Smooth muscle cell (in vitro differentiated cells): Measurements from ENCODE around the gene CYP4A11. TPM values are rescaled to one million over a fixed set of nuclear protein-coding genes. Genes with fewer than 3 reads are reported as not detected.

Experiments used
- DNase-seq: peaks from one replicate; lab custom pipeline; 2025; ENCODE audit not compliant: unreplicated experiment; lab: John Stamatoyannopoulos, UW
- H2AFZ ChIP-seq: fragments of 200-600 bp; sonication (generic); 2 replicates; pipeline ENCODE4 v1.6.0; 2016; ENCODE audit warnings: antibody characterized with exemption, low read depth, mild to moderate bottlenecking
- H3F3A ChIP-seq: fragments of 200-600 bp; sonication (generic); 2 replicates; pipeline ENCODE4 v1.6.0; 2017; ENCODE audit warnings: antibody characterized with exemption, low read depth
- H3K27ac ChIP-seq: fragments of 200-600 bp; sonication (generic); 2 replicates; pipeline ENCODE4 v1.5.1; 2016; ENCODE audit warnings: low read depth, mild to moderate bottlenecking
- H3K27me3 ChIP-seq: fragments of 200-600 bp; sonication (generic); 2 replicates; pipeline ENCODE4 v1.6.1; 2016; ENCODE audit warnings: low read depth, mild to moderate bottlenecking
- H3K36me3 ChIP-seq: fragments of 200-600 bp; sonication (generic); 2 replicates; pipeline ENCODE4 v1.5.1; 2016; ENCODE audit warnings: low read depth
- H3K4me1 ChIP-seq: fragments of 200-600 bp; sonication (generic); 2 replicates; pipeline ENCODE4 v1.5.1; 2016; ENCODE audit warnings: low read depth
- H3K4me2 ChIP-seq: fragments of 200-600 bp; sonication (generic); 2 replicates; pipeline ENCODE4 v1.6.0; 2016; ENCODE audit warnings: mild to moderate bottlenecking
- H3K4me3 ChIP-seq: fragments of 200-600 bp; sonication (generic); 2 replicates; pipeline ENCODE4 v1.5.1; 2016; ENCODE audit warnings: mild to moderate bottlenecking
- H3K79me2 ChIP-seq: fragments of 200-600 bp; sonication (generic); 2 replicates; pipeline ENCODE4 v1.6.0; 2016; ENCODE audit warnings: low read depth, mild to moderate bottlenecking
- H3K9ac ChIP-seq: fragments of 200-600 bp; sonication (generic); 2 replicates; pipeline ENCODE4 v1.6.0; 2016; ENCODE audit warnings: low read depth
- H3K9me3 ChIP-seq: fragments of 200-600 bp; sonication (generic); replicated peaks from 2 replicates; pipeline ENCODE4 v1.5.1; 2016; ENCODE audit warnings: low read depth
- H4K20me1 ChIP-seq: fragments of 200-600 bp; sonication (generic); 2 replicates; pipeline ENCODE4 v1.6.0; 2016; ENCODE audit warnings: low read depth
- WGBS: methylation state at CpG from one replicate; pipeline ENCODE4 v1.1.7; 2016; ENCODE audit warnings: low lambda C conversion rate; 5-methylcytosine and 5-hydroxymethylcytosine counted together
- polyA plus RNA-seq: library from polyadenylated mRNA; unstranded; fragments of >200 nt; fragmentation: Nextera tagmentation; extraction: Ambion mirVana; gene quantifications from 2 replicates; pipeline ENCODE4 v1.2.1, GENCODE V29; 2016
- total RNA-seq: library from RNA; depleted of rRNA; stranded (reverse); fragments of >200 nt; gene quantifications from 2 replicates; pipeline ENCODE4 v1.2.3, GENCODE V29; 2014
- TF ChIP-seq, protein P1 (sequence below): fragments of 200-600 bp; sonication (generic); IDR thresholded peaks from 2 replicates; pipeline ENCODE4 v1.5.1; 2017; ENCODE audit warnings: borderline replicate concordance, mild to moderate bottlenecking, antibody characterized with exemption; ENCODE audit not compliant: insufficient read depth, poor library complexity, severe bottlenecking

CYP4A11 gene
- total and polyA plus RNA-seq, 2 experiments from 2014 or later = not detected

DNA sequence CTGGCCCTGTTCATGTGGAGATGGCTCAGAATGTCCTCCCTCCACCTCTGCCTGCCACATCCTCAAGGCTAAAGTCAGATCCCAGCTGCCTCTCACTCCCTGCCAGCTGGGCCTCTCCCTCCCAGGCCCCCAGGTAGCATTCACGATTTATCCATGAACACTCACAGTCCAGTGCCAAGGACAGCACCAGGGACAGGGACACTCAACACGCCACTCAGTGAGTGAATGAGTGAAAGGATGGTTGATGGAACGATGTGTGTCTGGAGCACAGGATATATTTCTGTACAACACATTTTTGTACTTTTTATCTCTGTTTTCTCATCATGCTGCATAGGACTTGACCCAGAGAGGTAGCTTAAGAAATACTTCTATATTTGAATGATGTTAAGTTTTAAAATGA lies 10.1 kb downstream of the CYP4A11 start:
- Histone ChIP-seq H3F3A (no peaks in the 10 kb centered on the region), H3K9me3 (no peaks in the 10 kb centered on the region), H3K4me2 (no peak overlapping the region), H3K9ac (no peak overlapping the region), H3K4me3 (no peak overlapping the region), H3K4me1 (no peaks in the 10 kb centered on the region), H3K79me2 (no peaks in the 10 kb centered on the region), H2AFZ (no peak overlapping the region), H4K20me1 (no peaks in the 10 kb centered on the region), H3K27ac (no peak overlapping the region), H3K27me3 (no peaks in the 10 kb centered on the region), H3K36me3 (no peaks in the 10 kb centered on the region)
- TF ChIP-seq, protein P1, sequence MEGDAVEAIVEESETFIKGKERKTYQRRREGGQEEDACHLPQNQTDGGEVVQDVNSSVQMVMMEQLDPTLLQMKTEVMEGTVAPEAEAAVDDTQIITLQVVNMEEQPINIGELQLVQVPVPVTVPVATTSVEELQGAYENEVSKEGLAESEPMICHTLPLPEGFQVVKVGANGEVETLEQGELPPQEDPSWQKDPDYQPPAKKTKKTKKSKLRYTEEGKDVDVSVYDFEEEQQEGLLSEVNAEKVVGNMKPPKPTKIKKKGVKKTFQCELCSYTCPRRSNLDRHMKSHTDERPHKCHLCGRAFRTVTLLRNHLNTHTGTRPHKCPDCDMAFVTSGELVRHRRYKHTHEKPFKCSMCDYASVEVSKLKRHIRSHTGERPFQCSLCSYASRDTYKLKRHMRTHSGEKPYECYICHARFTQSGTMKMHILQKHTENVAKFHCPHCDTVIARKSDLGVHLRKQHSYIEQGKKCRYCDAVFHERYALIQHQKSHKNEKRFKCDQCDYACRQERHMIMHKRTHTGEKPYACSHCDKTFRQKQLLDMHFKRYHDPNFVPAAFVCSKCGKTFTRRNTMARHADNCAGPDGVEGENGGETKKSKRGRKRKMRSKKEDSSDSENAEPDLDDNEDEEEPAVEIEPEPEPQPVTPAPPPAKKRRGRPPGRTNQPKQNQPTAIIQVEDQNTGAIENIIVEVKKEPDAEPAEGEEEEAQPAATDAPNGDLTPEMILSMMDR = no peak
- DNase-seq = no peak
- 86% methylated on average over 3 of the region's 3 CpGs for WGBS

- TF ChIP-seq, protein P1 = no peak
- no peak for DNase-seq
- Histone ChIP-seq H3K79me2 (no peaks in the 10 kb centered on the region), H3K9ac (no peak overlapping the region), H3K4me2 (no peak overlapping the region), H2AFZ (no peak overlapping the region), H3K27me3 (no peaks in the 10 kb centered on the region), H3K9me3 (no peaks in the 10 kb centered on the region), H3F3A (no peaks in the 10 kb centered on the region), H3K4me3 (no peak overlapping the region), H3K36me3 (no peaks in the 10 kb centered on the region), H4K20me1 (no peaks in the 10 kb centered on the region), H3K4me1 (no peaks in the 10 kb centered on the region), H3K27ac (no peak overlapping the region)
- WGBS = 92% methylated on average over 3 of the region's 3 CpGs
Observed at GRCh38 chr1:46927249-46927835, 13.9 kb downstream of the CYP4A11 start.

DNA sequence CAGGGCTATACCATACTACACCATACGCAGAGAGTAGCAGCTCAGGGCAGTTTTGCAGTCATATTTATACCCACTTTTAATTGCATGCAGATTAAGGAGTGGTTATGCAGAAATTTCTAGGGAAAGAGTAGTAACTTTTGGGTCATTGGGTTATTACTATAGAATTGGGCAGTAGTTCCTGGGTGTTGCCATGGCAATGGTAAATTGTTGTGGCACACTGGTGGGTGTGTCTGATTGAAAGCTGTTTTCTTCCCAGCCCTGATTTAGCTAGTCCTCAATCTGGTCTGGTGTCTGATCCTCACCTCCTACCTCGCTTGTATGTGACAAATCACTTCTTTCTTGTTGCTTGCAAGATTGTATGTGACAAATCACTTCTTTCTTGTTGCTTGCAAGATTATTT lies 30.5 kb downstream of the CYP4A11 start:
- Histone ChIP-seq H3K27ac (no peak overlapping the region), H3K9ac (no peak overlapping the region), H3K4me2 (no peak overlapping the region), H3K36me3 (no peaks in the 10 kb centered on the region), H3K79me2 (no peaks in the 10 kb centered on the region), H3F3A (no peaks in the 10 kb centered on the region), H4K20me1 (no peaks in the 10 kb centered on the region), H3K4me1 (no peaks in the 10 kb centered on the region), H2AFZ (no peak overlapping the region), H3K4me3 (no peak overlapping the region), H3K9me3 (no peaks in the 10 kb centered on the region), H3K27me3 (no peaks in the 10 kb centered on the region)
- 70% methylated on average over 2 of the region's 2 CpGs for WGBS
- TF ChIP-seq, protein P1 = no peak
- DNase-seq = no peak

DNA sequence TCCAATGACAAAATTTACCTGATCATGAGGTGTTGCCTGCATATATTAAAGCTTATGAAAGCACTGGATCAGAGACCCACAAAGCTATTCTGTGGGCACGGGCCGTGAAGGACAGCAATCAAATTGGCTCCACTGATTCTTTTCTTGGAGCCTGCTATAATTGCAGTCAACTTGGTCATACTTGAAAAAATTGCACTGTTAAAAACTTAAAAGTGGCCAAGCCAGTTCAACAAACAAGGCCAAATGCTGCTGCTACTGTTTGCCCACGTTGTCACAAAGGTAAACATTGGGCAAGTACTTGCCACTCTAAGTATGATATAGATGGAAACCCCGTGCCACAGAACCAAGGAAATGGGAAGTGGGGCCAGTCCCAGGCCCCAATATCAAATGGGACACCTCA lies 37.8 kb downstream of the CYP4A11 start:
- WGBS = 76% methylated on average over 4 of the region's 4 CpGs
- H3F3A ChIP-seq = no peaks in the 10 kb centered on the region
- no peaks in the 10 kb centered on the region for H3K4me1 ChIP-seq
- no peak overlapping the region for H3K27ac ChIP-seq
- H3K9me3 ChIP-seq = no peaks in the 10 kb centered on the region
- TF ChIP-seq, protein P1 = no peak
- H2AFZ ChIP-seq = no peak overlapping the region
- H3K79me2 ChIP-seq = no peaks in the 10 kb centered on the region
- no peak for DNase-seq
- no peak overlapping the region for H3K4me3 ChIP-seq
- H3K9ac ChIP-seq = no peak overlapping the region
- no peaks in the 10 kb centered on the region for H3K36me3 ChIP-seq
- no peaks in the 10 kb centered on the region for H3K27me3 ChIP-seq
- no peak overlapping the region for H3K4me2 ChIP-seq
- no peaks in the 10 kb centered on the region for H4K20me1 ChIP-seq
